HG02588 (cell line): ENCODE measurements around the gene LDLRAD4.

Experiments used
- ATAC-seq: cut with Tn5 transposase; IDR thresholded peaks from one replicate; pipeline ENCODE4 v1.9.1; 2021; ENCODE audit warnings: mild to moderate bottlenecking, moderate library complexity; ENCODE audit not compliant: unreplicated experiment

Gene LDLRAD4

GRCh38 chr18:13617826-13618515 lies 399.4 kb downstream of the LDLRAD4 start:
- no peak for ATAC-seq

- no peak for ATAC-seq
Measured at GRCh38 chr18:13618760-13619438, 400.3 kb downstream of the LDLRAD4 start.

GRCh38 chr18:13619505-13620205 lies 401.1 kb downstream of the LDLRAD4 start:
- ATAC-seq = no peak

- ATAC-seq = no peak
Measured at GRCh38 chr18:13620206-13620672, 401.7 kb downstream of the LDLRAD4 start.

GRCh38 chr18:13620818-13621445 lies 402.4 kb downstream of the LDLRAD4 start:
- no peak for ATAC-seq

- ATAC-seq = no peak
Measured at GRCh38 chr18:13621446-13621849, 402.9 kb downstream of the LDLRAD4 start.

- ATAC-seq = no peak
Measured at GRCh38 chr18:13621886-13622619, 403.5 kb downstream of the LDLRAD4 start.

- ATAC-seq = no peak
Measured at GRCh38 chr18:13622751-13623150, 404.2 kb downstream of the LDLRAD4 start.

- ATAC-seq = no peak
Measured at GRCh38 chr18:13623348-13623747, 404.8 kb downstream of the LDLRAD4 start.

- no peak for ATAC-seq
Measured at GRCh38 chr18:13623871-13624270, 405.3 kb downstream of the LDLRAD4 start.

- ATAC-seq = no peak
Measured at GRCh38 chr18:13624563-13625237, 406.1 kb downstream of the LDLRAD4 start.

GRCh38 chr18:13625355-13625754 lies 406.8 kb downstream of the LDLRAD4 start:
- ATAC-seq = no peak

- ATAC-seq = no peak
Measured at GRCh38 chr18:13625843-13626543, 407.4 kb downstream of the LDLRAD4 start.

GRCh38 chr18:13626544-13626908 lies 408.0 kb downstream of the LDLRAD4 start:
- ATAC-seq = no peak

GRCh38 chr18:13627639-13628038 lies 409.1 kb downstream of the LDLRAD4 start:
- no peak for ATAC-seq

- ATAC-seq = no peak
Measured at GRCh38 chr18:13628211-13628610, 409.7 kb downstream of the LDLRAD4 start.

- ATAC-seq = peak; percentile 70
Measured at GRCh38 chr18:13629841-13630715, 411.5 kb downstream of the LDLRAD4 start.

- no peak for ATAC-seq
Measured at GRCh38 chr18:13630716-13631268, 412.2 kb downstream of the LDLRAD4 start.
